22Rv1 (cell line): Measurements from ENCODE around the gene FBXO45.

ENCODE experiments used
- CTCF ChIP-seq: fragments of 450-650 bp; IDR thresholded peaks from 2 replicates; pipeline ENCODE4 v1.5.1; 2017; ENCODE audit warnings: mild to moderate bottlenecking
- ZFX ChIP-seq: fragments of 450-650 bp; IDR thresholded peaks from 2 replicates; pipeline ENCODE4 v1.6.1; 2017; ENCODE audit warnings: antibody characterized with exemption, borderline replicate concordance

- TF ChIP-seq CTCF, result no peak
- TF ChIP-seq ZFX, result no peak
Observed at GRCh38 chr3:196629228-196629627, 60.8 kb downstream of the FBXO45 start.
